Stimulated activated CD8-positive, alpha-beta memory T cell treated with anti-CD3 and anti-CD28 coated beads, Interleukin-12 subunit alpha, Interleukin-12 subunit beta, amount 100 ng/mL, for 1 hour (primary cell): ENCODE results near the gene MDM4.
A peak's percentile ranks its signal among the peaks of the same experiment; 100 is the strongest.
"Not testable (repeated sequence)": the region's sequence is repeated elsewhere in the genome, so short reads cannot be mapped to it uniquely, and the experiment has no call there.

Source experiments
- DNase-seq: peaks from one replicate; pipeline ENCODE4 v3.0.0-alpha.2; 2020; ENCODE audit warnings: low read depth

MDM4 gene, protein sequence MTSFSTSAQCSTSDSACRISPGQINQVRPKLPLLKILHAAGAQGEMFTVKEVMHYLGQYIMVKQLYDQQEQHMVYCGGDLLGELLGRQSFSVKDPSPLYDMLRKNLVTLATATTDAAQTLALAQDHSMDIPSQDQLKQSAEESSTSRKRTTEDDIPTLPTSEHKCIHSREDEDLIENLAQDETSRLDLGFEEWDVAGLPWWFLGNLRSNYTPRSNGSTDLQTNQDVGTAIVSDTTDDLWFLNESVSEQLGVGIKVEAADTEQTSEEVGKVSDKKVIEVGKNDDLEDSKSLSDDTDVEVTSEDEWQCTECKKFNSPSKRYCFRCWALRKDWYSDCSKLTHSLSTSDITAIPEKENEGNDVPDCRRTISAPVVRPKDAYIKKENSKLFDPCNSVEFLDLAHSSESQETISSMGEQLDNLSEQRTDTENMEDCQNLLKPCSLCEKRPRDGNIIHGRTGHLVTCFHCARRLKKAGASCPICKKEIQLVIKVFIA

DNA sequence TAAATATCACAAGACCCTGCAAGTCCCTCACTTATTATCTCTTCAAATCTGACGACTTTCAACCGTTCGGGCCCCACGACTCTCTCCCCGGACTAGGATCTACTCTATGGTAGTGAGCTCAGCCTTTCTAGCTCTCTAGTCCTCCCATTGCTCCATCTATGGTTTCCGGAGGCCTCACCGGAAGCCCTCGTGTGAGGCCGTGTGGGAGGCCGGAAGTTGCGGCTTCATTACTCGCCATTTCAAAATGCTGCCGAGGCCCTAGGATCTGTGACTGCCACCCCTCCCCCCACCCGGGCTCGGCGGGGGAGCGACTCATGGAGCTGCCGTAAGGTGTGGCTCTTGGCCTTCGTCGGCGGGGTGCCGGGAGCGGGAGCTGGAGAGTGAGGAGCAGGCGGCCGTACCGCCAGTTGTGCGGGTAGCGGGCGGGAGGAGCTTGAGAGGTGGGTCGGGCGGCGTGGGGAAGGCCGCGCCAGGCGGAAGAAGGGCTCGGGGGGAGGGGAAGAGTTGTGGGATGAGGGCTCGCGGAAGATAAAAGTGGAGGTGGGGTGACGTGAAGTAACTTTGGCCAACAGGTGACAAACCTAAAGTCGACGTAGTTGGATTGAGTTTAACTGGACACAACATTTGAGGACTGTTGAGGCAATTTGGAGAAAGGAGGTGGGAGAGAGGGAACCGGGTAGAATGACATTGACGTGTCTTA lies at the start of gene MDM4:
MDM4 (plus strand) TSS at position 227 of the 700 bp plus-strand sequence. CDS start 9,113 bp downstream, outside the sequence.
- peak; percentile 82 for DNase-seq

DNA sequence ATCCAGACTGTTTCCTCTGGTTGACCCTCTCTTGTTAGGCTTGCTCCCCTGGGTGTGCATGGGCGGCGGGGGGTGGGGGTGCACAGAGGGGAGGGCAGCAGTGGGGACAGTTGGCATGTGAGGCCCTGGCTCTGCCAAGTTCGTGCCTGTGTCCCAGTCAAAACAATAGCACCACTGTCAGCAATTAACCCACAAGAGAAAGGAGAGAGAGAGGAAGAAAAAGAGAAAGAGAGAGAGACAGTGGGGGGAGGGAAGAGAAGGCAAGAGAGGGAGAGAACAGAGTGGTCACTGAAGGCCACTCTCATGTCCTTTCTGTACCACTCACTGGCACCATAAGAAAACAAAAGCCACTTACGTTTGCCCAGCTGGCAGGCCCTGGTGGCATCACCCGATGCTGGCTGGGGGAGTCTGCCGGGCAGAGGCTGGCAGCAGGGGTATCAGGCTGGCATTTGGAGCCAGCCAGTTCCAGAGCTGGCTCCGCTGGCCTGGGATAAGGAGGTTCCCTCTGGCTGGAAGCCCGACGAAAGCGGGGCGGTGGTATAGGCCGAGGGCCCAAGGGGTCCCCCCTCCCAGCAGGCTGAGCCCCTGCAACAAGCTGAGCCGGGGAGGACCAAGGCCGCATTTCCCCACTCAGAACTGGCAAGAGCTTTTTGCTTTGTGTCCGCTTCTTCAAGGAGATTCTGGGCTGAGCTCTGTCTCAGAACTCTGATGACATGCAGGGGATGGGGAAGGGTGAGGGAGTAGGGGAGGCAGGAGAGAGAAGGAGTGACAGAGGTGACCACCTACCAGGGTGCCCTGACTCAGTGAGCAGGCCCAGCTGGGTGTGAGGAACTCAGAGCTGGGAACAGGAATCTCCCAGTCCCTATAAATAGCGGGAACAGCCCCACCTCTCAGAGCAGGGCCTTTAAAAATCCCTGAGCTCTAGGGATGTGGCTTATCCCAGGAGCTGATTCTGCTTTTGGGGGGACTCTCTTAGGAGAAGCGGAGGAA lies 49.5 kb upstream of the MDM4 start:
- no peak for DNase-seq

DNA sequence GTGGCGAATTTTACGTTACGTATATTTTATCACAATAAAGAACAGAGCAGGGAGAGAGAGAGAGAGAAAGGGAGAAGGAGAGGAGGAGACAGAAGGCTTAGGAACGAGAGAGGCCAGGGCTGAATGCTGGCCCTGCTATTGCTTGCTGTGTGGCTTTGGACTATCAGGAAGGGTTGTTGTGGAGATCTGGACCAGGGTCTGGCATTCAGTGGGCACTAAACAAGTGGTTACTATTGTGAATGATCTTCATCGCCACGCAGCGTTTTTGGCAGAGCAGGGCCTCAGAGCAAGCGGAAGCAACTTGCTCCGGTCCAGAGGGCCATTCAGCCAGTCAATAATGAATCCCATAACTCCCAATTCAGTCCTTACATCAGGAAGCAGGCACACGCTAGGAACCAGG lies 48.0 kb upstream of the MDM4 start:
- DNase-seq = no peak

DNA sequence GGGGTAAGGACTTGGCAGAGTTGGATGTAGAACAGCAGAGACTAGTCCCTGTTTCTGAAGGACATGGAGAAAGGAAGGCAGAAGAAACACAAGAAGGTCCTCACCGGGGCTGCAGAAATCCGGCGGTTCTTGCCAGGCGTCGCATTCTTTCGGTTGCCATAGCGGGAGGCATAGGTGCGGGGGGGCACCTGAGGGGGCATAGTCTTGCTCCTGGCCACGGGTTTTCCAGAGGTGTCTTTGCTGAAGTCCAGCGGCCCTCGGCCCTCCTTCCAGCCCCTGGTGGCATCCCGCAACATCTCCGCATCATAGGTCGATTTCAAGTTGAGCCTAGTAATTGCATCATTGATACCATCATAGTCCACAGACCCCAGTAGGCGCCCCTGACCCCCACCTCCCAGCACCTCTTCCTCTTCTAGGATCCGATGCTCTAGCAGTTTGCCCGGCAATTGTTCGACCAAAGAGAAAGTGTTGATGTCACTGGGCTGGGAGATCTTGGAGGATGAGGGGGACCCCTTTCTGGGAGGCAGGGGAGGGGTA lies 47.4 kb upstream of the MDM4 start:
- DNase-seq = no peak

DNA sequence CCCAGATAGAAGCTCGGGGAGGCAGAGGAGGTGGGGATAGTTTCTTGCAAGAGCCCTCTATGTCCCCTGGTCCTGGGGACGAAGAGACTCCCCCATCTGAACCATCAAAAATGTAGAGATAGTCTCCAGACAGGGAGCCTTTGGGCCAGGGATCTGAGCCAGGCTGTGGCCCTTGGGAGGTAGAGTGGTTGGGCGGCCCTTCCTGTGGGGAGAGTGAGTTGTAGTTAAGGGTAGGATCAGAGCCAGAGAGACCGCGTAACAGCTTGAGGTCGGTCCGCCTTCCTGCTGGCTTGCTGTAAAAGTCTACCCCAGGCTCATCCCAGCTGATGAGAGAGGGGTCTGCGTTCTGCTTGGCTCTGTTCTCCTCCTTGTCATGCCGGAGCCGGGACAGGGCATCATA lies 46.9 kb upstream of the MDM4 start:
- no peak for DNase-seq

DNA sequence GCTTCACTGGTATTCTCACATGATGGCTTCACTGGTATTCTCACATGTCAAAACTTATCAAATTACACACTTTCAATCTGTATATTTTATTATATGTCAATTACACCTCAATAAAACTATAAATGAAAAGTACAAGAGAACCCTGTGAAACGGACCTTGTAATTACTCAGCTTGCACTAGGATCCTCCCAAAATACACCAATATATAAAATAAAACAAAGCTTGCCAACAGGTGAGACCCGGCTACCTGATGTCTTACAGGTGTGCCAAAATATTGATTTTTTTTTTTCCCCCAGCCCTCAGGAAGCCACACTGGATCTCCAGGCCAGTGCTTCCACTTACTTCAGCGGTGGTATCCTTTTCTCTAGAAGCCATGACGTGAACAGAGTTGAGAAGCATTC lies 44.5 kb upstream of the MDM4 start:
- no peak for DNase-seq

DNA sequence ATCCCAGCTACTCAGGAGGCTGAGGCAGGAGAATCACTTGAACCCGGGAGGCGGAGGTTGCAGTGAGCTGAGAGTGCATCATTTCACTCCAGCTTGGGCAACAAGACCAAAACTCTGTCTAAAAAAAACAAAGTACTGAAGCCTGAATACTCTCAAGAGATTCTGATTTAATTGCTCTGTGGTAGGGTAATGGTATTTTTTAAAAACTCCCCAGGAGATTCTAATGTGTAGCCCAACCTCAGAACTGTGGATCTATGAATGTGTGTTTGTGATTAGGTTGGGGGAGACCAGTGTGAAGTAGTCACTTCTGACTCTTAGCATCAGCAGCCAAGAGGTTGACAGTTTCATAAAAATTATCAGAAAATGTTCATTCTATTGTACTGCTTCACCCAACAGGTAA lies 43.5 kb upstream of the MDM4 start:
- DNase-seq = no peak

DNA sequence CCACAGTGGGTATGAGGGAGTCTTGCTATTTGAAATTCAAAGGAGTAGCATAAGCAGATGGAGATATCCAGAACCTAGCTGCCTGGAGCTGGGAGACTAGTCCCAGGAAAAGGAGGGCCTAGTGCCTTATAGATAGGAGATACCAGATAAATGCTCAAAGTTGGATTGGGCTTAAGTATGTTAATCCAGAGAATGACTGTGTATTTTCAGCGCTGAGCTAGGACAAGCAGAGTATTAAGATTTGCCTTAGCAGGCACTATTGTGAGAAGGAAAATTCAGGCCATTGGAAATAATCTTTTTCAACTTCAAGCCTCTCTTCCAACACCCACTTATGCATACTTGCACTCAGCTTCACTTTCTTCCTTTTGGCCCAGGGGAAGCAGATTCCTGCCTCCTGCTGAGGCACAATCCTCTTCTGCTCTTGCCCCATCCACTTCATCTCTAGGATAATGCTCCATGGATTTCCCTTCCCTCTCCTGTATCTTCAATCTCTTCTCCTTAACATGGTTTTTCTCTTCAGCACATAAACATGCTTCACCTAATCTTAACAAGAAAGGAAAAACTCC lies 42.7 kb upstream of the MDM4 start:
- DNase-seq = no peak

DNA sequence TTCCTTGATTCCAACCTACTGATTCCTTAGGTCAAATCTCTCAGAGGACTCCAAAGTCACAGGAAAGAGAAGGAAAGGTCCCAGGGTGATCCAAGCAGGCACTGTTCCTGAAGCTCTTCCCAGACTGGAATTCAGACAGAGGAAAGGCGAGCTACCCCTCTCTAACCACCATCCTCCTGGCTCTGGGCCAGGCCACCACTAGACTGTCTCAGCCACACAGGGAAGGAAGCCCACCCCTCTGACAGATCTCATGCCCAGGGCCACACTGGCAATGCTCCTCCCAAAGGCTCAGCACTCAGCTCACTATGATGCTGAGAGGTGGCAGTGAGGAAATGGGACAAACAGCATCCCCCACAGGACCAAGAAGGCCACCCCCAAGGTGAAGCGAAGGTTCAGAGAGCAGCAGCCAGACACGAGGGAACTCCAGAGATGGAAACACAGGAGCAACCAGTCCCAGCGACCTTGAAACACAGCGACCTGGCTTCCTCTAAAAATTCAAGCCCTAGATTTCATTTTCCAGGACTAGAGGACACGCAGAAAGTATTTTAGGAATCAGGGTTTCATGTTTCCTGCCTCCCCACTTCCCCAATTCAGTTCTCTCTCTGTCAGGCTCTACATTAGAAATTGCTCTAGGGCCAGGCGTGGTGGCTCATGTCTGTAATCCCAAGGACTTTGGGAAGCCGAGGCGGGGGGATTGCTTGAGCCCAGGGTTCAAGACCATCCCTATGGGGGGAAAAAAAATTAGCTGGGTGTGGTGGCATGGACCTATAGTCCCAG lies 40.4 kb upstream of the MDM4 start:
- no peak for DNase-seq

DNA sequence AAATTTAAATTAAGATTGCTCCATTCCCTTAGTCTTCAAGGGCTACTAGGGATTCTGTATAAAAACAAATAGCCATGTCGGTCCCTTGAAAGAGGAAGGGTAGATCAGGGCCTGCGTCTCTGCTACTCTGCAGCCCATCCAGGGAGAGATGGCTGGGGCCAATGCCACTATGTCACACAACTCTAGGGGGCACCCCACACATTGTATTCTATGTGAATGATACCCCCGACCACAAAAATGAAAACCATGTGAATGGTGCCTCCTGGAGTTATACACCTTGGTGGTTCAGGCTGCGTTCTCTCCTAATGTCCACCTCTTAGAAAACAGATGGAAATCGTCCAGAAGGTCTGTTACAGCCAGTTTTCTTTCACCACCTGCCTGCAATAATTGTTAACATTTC lies 39.6 kb upstream of the MDM4 start:
- no peak for DNase-seq

DNA sequence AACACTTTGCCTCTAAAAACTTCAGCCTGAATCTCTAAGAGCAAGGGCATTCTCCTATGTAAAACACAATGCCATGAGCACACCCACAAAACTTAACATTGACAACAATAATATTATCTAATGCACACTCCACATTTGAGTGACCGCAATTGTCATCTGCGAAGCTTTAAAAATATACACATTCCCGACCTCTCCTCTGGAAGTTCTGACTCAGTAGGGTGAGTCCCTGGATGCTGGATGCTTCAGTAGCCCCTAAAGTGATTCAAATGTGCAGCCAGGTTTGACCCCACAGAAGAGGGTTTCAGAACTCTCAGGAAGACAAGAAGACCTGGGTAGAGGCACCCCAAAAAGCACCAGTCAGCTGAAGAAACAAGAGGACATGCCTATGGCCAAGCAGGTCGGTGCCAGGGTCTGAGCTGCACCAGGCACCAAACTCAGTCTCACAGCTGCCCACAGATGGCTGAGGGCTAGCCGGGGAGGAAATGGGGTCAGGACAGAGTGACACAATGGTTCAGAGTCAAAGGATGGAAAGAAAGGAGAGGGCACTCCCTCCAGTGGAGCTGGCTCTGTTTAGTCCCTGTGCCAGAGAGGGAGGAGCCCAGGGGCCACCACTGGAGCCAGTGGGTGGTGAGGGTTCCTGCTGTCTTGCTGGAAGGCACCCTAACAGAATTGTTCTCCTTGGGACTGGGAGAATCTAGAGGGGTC lies 39.0 kb upstream of the MDM4 start:
- no peak for DNase-seq

DNA sequence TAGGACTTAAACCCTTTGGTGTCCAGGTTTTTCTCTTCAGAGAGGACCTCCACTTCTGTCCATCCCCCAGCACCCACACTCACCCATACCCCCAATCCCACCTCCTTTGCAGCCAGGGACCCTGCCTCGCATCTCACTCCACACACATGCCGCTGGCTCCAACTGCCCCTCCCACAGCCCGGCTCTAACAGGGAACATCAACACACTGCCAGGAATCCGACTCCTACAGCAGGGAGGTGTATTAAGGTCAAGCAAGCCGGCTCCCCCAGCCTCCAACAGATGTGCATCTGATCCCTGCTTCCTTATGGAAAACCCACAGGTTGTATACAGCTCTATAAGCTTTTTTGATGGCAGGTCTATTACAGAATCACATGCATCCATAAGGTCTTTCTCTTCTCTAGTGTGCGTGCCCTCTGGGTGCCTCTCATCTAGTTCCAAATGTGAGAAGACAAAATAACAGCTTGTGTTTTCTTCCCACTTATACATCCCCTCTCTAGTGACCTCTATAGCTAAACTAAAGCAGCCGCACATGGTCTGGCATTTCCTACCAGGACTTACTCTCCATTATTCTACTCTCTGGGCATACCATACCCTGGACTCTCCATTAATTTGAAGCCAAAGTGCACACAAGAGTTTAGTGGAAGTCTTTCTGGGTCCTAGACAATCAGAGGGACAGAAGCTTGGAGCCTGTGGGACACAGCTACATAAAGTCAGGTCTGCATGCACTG lies 37.9 kb upstream of the MDM4 start:
- DNase-seq = no peak

DNA sequence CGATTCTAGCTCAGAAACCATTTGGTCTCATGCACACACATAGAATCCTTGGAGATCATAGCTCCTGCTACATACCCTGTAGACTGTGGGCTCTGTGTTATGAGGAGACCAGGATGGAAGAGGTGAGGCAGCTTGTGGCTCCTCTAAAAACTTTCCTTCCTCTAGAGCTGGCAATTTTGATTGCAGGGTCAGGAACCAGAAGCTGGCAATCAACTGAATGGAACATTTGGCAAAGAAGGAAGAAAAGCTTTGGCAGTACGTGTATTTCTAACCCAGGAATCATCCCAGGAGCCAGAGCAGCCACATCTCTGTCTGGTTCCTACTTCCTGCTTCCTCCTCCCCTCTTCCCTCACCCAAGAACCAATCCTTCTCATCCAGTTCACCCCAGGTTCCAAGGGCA lies 37.3 kb upstream of the MDM4 start:
- DNase-seq = no peak

DNA sequence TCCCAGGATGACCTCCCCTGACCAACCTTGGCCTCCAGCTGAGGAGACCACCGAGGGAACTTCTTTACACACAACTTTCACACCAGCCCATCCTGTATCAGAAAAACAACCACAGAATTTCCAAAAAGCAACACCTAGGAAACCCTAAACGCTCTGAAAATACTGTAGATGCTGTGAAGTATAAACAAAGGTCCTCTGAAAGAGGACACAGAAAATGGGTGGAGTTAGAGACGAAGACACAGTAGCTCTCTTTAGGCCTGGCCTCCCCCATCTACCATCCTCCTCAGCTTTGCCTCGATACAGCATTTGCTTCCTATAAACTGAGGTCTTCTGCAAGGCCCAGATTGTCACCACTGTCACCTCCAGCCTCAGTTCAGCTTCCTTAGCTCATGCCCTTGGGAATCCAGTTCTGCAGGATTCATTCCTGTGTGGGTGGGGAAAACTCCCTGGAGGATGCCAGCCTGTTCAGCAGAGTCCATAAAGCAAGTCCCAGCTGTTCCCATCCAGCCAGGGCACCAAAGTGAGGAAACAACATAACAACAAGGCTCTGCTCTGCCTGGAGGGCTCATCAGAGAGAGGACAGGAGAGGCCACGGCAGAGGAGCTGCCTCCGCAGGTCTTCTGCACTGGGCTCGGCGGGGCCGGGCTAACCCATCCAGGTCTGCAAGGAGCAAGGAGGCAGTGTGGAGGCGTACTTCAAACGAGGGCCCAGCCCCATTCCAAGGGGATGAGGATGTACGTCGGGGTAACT lies 36.6 kb upstream of the MDM4 start:
- DNase-seq = no peak

DNA sequence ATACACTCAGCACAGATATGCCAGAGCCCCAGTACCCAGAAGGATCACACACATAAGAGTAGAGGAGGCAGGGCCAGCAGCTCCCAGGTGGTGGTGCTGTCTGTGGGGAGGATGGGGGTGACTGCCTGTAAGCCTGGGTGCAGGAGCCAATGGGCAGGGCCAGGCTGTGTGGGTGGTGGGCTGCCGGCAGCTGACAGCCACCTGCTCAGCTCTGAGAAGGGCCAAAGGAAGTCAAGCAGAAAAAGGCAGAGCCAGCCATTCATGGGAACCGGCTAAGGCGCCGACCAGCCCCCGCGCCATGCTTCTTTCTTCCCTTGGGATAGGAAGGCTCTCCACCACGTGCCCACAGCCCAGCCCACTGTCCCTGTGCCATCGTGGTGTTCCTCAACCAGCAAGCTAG lies 35.7 kb upstream of the MDM4 start:
- DNase-seq = no peak

DNA sequence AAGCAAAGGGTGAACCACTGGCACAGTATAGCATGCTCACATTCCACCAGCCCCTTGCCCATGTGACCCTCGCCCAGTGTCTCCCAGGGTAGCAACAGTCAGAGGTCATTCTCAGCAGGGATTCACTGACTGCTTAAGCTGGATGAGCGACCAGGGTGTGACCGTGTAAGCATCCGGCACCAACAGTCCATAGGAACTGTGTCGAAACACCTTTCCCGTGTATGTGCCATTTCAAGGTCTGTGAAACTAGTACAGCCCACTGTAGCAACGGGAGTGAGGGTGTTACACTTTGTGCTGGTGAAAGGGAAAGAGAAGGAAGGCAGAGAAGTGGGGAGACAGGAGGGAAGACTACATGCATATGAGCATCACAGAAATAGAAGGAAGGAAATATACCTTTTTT lies 32.4 kb upstream of the MDM4 start:
- DNase-seq = no peak

DNA sequence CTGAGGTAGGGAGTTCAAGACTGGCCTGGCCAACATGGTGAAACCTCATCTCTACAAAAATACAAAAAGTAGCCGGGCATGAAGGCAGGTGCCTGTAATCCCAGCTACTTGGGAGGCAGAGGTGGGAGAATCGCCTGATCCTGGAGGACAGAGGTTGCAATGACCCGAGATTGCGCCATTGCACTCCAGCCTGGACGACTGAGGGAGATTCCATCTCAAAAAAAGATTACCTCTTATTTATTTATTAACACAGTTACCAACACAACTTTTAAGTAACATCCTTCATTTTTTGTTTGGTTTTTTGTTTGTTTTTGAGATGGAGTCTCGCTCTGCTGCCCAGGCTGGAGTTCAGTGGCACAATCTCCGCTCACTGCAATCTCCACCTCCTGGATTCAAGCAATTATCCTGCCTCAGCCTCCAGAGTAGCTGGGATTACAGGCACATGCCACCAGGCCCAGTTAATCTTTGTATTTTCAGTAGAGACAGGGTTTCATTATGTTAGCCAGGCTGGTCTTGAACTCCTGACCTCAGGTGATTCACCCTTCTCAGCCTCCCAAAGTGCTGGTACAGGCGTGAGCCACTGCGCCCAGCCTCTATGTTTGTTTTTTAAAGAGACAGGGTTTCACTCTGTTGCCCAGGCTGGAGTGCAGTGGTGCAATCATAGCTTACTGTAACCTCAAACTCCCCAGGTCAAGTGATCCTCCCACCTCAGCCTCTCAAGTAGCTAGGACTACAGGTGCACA lies 29.5 kb upstream of the MDM4 start:
- DNase-seq = not testable (repeated sequence)

DNA sequence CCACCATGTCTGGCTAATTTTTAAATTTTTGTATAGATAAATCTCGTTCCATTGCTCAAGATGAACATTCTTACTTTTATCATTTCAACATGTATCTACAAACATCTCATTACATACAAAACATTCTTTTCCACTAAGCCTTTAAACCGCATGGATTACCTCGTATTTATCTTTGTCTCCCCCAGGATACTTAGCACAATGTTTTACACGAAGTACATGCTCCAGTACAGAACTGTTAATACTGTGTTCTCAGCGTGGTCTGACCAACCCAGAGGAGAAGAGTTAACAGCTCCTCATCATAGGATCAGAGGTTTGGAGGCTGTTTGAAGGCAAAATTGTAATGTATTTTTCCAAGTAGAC lies 29.0 kb upstream of the MDM4 start:
- DNase-seq = no peak
